ENCODE results near the gene IKBKG.

DNA sequence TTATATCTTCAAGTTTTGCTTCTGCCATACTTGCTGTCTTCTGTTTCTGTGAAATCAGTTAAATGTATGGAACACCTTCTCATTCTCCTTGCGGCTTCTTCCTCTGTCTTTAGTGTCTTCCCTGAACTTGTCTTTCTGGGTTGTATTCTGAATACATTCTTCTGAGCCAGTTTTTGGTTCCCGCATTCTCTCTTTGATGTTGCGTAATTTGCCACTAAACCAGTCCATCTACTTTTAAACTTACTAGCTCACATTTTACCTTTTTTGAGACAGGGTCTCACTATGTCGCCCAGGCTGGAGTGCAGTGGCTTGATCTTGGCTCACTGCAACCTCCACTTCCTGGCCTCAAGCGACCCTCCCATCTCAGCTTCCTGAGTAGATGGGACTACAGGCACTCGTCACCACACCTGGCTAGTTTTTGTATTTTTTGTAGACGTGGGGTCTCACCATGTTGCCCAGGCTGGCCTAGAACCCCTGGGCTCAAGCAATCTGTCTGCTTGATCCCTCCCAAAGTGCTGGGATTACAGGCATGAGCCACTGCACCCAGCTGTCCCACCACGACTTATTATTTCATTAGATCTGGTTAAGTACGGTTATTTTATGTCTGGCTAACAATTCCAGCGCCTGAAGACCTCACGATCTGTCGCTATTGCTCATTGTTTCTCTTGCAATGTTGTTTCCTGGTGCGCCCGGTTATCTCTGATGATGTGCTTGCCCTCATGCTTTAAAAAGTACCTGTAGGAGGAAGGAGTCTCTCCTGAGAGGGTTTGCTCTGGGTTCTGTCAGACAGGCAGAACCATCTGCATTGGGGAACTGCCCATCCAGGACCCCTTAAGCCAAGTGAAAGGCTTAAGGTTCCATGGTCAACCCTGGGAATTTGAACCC is 21.6 kb upstream of the IKBKG start:
- no peak for TF ChIP-seq CHD1 (IDR thresholded peaks at IDR 0.05; ENCODE audit: low read depth, low read length)
- TF ChIP-seq RFX5 (IDR thresholded peaks at IDR 0.05; ENCODE audit: low read depth, low read length): no peak
- TF ChIP-seq, protein P1, sequence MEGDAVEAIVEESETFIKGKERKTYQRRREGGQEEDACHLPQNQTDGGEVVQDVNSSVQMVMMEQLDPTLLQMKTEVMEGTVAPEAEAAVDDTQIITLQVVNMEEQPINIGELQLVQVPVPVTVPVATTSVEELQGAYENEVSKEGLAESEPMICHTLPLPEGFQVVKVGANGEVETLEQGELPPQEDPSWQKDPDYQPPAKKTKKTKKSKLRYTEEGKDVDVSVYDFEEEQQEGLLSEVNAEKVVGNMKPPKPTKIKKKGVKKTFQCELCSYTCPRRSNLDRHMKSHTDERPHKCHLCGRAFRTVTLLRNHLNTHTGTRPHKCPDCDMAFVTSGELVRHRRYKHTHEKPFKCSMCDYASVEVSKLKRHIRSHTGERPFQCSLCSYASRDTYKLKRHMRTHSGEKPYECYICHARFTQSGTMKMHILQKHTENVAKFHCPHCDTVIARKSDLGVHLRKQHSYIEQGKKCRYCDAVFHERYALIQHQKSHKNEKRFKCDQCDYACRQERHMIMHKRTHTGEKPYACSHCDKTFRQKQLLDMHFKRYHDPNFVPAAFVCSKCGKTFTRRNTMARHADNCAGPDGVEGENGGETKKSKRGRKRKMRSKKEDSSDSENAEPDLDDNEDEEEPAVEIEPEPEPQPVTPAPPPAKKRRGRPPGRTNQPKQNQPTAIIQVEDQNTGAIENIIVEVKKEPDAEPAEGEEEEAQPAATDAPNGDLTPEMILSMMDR (conservative IDR thresholded peaks at IDR 0.05; ENCODE audit: low read depth, low read length): no peak
- TF ChIP-seq POLR2A (IDR thresholded peaks at IDR 0.05; ENCODE audit: low read depth, low read length): no peak
- no peak for TF ChIP-seq SMC3 (IDR thresholded peaks at IDR 0.05; ENCODE audit: low read depth, low read length)
- TF ChIP-seq MAFK (IDR thresholded peaks at IDR 0.05; ENCODE audit: low read depth, low read length): no peak
- no peak for TF ChIP-seq RCOR1 (IDR thresholded peaks at IDR 0.05; ENCODE audit: insufficient replicate concordance, low read length)
- TF ChIP-seq USF2 (IDR thresholded peaks at IDR 0.05; ENCODE audit: low read depth, low read length): no peak
- no peak for TF ChIP-seq FOS (IDR thresholded peaks at IDR 0.05; ENCODE audit: low read depth, low read length)
- TF ChIP-seq ELK1 (IDR thresholded peaks at IDR 0.05; ENCODE audit: borderline replicate concordance, low read depth, low read length): no peak
- TF ChIP-seq MAZ (IDR thresholded peaks at IDR 0.05; ENCODE audit: borderline replicate concordance, low read depth, low read length): no peak
